ENCODE data around the gene PHC2. TPM values are rescaled to one million over a fixed set of nuclear protein-coding genes. Genes with fewer than 3 reads are reported as not detected.
A peak's percentile ranks its signal among the peaks of the same experiment; 100 is the strongest.

Gene PHC2
- total and polyA plus RNA-seq, 2 of the 13 experiments (the other 11 are each of a cell fraction or from before 2014, with no cell fraction given) = 52.5 to 84.9 TPM

DNA sequence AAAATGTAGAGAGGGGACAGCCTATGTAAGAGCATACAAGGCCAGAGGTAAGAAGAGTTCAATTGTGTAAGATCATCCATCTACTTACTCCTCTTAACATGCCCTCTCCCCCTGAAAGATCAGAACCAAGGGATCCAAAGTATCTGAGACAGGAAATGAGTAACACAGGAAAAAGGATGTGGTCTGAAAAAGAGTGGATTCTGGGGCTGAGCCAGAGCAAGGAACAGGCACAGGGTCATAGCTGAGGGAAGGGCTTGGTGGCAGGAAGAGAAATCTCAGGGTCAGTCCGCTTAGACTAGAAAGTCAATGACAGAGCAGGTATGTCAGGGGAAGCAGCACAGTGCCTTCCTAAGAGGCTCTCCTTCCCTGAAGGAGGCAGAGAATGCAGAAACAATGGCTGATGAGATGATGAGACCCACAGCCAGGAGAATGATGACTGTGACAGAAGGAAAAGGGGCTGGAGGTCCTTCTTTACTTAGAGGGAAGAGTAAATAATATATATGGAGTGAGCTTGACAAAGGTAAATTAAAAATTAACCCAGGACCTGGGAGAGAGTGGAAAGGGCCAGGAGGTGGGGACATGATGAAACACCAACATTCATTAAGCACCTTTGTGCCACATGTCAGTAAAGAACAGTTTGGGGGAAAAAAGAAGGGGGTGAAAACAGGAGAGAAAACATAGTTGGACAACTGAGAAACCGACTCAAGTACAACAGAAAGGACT, 83.8 kb downstream of the PHC2 start (continued):
- TF ChIP-seq ZNF142 (CRISPR knock-in tag; IDR thresholded peaks at IDR 0.05) (no peak), GATAD1 (CRISPR knock-in tag; IDR thresholded peaks at IDR 0.05) (peak; percentile 42; the same call in 1 of the 2 replicates), AHR (CRISPR knock-in tag; IDR thresholded peaks at IDR 0.05) (no peak), HNRNPL (IDR thresholded peaks at IDR 0.05; ENCODE audit: low read depth, low read length) (no peak), GABPA (IDR thresholded peaks at IDR 0.05; ENCODE audit: low read depth, low read length) (no peak), GABPA (CRISPR knock-in tag; IDR thresholded peaks at IDR 0.05; ENCODE audit: low read depth) (peak; percentile 81), ZNF256 (CRISPR knock-in tag; conservative IDR thresholded peaks at IDR 0.05) (no peak), SRY (CRISPR knock-in tag; IDR thresholded peaks at IDR 0.05) (peak; percentile 46; the same call in 1 of the 2 replicates), ZNF180 (CRISPR knock-in tag; IDR thresholded peaks at IDR 0.05; ENCODE audit: borderline replicate concordance, low read depth) (no peak), EP300 (IDR thresholded peaks at IDR 0.05; ENCODE audit: low read depth in 2 of 2, low read length in 2 of 2) (peak in 1 of 2 experiments; percentile 65; a peak in 2 of 4 replicates), EP300 (CRISPR knock-in tag; IDR thresholded peaks at IDR 0.05; ENCODE audit: borderline replicate concordance) (peak; percentile 66; the same call in 1 of the 2 replicates), ZC3H4 (CRISPR knock-in tag; IDR thresholded peaks at IDR 0.05; ENCODE audit: borderline replicate concordance) (no peak), TBX2 (CRISPR knock-in tag; IDR thresholded peaks at IDR 0.05; ENCODE audit: borderline replicate concordance) (peak; percentile 78; the same call in 1 of the 2 replicates), SP2 (CRISPR knock-in tag; IDR thresholded peaks at IDR 0.05) (no peak), ONECUT2 (CRISPR knock-in tag; IDR thresholded peaks at IDR 0.05) (no peak), ZNF652 (CRISPR knock-in tag; IDR thresholded peaks at IDR 0.05; ENCODE audit: borderline replicate concordance, low read depth) (0 out of 2 replicates have a peak, but pooled peaks have one; percentile 12), CREM (IDR thresholded peaks at IDR 0.05) (peak; percentile 65), CREM (CRISPR knock-in tag; IDR thresholded peaks at IDR 0.05) (no peak), RFX5 (IDR thresholded peaks at IDR 0.05; ENCODE audit: low read depth, low read length) (no peak), ZMYM2 (CRISPR knock-in tag; IDR thresholded peaks at IDR 0.05) (no peak)
- TF ChIP-seq, protein P1, sequence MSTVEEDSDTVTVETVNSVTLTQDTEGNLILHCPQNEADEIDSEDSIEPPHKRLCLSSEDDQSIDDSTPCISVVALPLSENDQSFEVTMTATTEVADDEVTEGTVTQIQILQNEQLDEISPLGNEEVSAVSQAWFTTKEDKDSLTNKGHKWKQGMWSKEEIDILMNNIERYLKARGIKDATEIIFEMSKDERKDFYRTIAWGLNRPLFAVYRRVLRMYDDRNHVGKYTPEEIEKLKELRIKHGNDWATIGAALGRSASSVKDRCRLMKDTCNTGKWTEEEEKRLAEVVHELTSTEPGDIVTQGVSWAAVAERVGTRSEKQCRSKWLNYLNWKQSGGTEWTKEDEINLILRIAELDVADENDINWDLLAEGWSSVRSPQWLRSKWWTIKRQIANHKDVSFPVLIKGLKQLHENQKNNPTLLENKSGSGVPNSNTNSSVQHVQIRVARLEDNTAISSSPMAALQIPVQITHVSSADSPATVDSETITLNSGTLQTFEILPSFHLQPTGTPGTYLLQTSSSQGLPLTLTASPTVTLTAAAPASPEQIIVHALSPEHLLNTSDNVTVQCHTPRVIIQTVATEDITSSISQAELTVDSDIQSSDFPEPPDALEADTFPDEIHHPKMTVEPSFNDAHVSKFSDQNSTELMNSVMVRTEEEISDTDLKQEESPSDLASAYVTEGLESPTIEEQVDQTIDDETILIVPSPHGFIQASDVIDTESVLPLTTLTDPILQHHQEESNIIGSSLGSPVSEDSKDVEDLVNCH (CRISPR knock-in tag; IDR thresholded peaks at IDR 0.05) = no peak
- TF ChIP-seq, protein P2, sequence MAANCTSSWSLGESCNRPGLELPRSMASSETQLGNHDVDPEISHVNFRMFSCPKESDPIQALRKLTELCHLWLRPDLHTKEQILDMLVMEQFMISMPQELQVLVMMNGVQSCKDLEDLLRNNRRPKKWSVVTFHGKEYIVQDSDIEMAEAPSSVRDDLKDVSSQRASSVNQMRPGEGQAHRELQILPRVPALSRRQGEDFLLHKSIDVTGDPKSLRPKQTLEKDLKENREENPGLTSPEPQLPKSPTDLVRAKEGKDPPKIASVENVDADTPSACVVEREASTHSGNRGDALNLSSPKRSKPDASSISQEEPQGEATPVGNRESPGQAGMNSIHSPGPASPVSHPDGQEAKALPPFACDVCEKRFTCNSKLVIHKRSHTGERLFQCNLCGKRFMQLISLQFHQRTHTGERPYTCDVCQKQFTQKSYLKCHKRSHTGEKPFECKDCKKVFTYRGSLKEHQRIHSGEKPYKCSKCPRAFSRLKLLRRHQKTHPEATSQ (CRISPR knock-in tag; IDR thresholded peaks at IDR 0.05; ENCODE audit: borderline replicate concordance) = no peak

All from HepG2 (cell line).